H1 (cell line): ENCODE measurements around the gene ZFAND3. TPM values are rescaled to one million over a fixed set of nuclear protein-coding genes. Genes with fewer than 3 reads are reported as not detected.

Experiments
- CTCF ChIA-PET: fragments of 300-600 bp; sonication (Branson Sonifier 250); formaldehyde crosslinking; loops from one replicate; lab custom pipeline; 2021; ENCODE audit not compliant: partially characterized antibody; lab: Charles Lee
- POLR2A ChIA-PET: fragments of 300-600 bp; sonication (Branson Sonifier 250); formaldehyde crosslinking; loops from one replicate; lab custom pipeline; 2021; ENCODE audit warnings: inconsistent platforms; ENCODE audit not compliant: partially characterized antibody; lab: Charles Lee
- DNase-seq, 2 experiments: peaks; one replicate each; pipeline versions ENCODE4 v3.0.0 to v3.0.0-alpha.2; 2010 to 2022; ENCODE audit warnings: low spot score in 2 of 2, low read depth in 1 of 2, mixed read lengths in 1 of 2
- FAIRE-seq: peaks from 2 replicates; lab custom pipeline; 2011; peaks lifted over from hg19 to GRCh38; lab: Jason Lieb, UNC
- H2AFZ ChIP-seq: 2 replicates; pipeline ENCODE4 v1.8.1; 2012; ENCODE audit warnings: low read length, inconsistent platforms
- H2AK5ac ChIP-seq: 2 replicates; pipeline ENCODE4 v1.6.1; 2013; ENCODE audit warnings: low read depth, low read length
- H2BK120ac ChIP-seq: replicated peaks from 2 replicates; pipeline ENCODE3; 2013; ENCODE audit warnings: low read depth, low read length, inconsistent platforms
- H2BK12ac ChIP-seq: 2 replicates; pipeline ENCODE4 v1.6.1; 2013; ENCODE audit warnings: low read depth, low read length
- H2BK15ac ChIP-seq: 2 replicates; pipeline ENCODE4 v1.6.1; 2013; ENCODE audit warnings: low read length
- H2BK20ac ChIP-seq: 2 replicates; pipeline ENCODE4 v1.6.1; 2013; ENCODE audit warnings: low read length
- H2BK5ac ChIP-seq: 2 replicates; pipeline ENCODE4 v1.6.1; 2013; ENCODE audit warnings: low read depth, low read length
- H3K14ac ChIP-seq: 2 replicates; pipeline ENCODE4 v1.6.1; 2013; ENCODE audit warnings: inconsistent platforms; ENCODE audit not compliant: insufficient read length
- H3K18ac ChIP-seq: 2 replicates; pipeline ENCODE4 v1.6.1; 2013; ENCODE audit warnings: low read length; ENCODE audit errors: extremely low read depth
- H3K23ac ChIP-seq: 2 replicates; pipeline ENCODE4 v1.6.1; 2013; ENCODE audit warnings: inconsistent platforms; ENCODE audit not compliant: insufficient read length
- H3K23me2 ChIP-seq: 2 replicates; pipeline ENCODE4 v1.6.1; 2013; ENCODE audit warnings: low read depth, low read length
- H3K27ac ChIP-seq: 2 replicates; pipeline ENCODE4 v1.6.1; 2011; ENCODE audit warnings: low read depth, low read length, inconsistent platforms
- H3K27me3 ChIP-seq, 4 experiments: replicated peaks in 1 of 4; 1 replicate in 1 of 4; 2 replicates in 3 of 4; pipeline versions ENCODE4 v1.6.1 to v1.8.1; 2011 to 2013; ENCODE audit warnings: low read length in 3 of 4, mild to moderate bottlenecking in 3 of 4, inconsistent platforms in 2 of 4, mixed read lengths in 2 of 4, moderate library complexity in 1 of 4; ENCODE audit not compliant: control insufficient read depth in 3 of 4, insufficient read depth in 3 of 4; ENCODE audit errors: extremely low read depth in 1 of 4
- H3K36me3 ChIP-seq, 4 experiments: 2 replicates each; pipeline versions ENCODE4 v1.6.1 to v1.8.1; 2011 to 2013; ENCODE audit warnings: mild to moderate bottlenecking in 4 of 4, low read length in 3 of 4, moderate library complexity in 2 of 4, control low read depth in 1 of 4, inconsistent platforms in 1 of 4; ENCODE audit not compliant: insufficient read depth in 4 of 4, control insufficient read depth in 2 of 4
- H3K4ac ChIP-seq: replicated peaks from 2 replicates; pipeline ENCODE3; 2013; ENCODE audit warnings: low read length, low read depth, mixed read lengths, inconsistent platforms; ENCODE audit not compliant: insufficient read length
- H3K4me1 ChIP-seq, 4 experiments: replicated peaks in 1 of 4; 1 replicate in 1 of 4; 2 replicates in 3 of 4; pipeline versions ENCODE4 v1.6.1 to v1.8.1; 2011 to 2013; ENCODE audit warnings: low read length in 3 of 4, inconsistent platforms in 2 of 4, mixed read lengths in 1 of 4; ENCODE audit not compliant: insufficient read depth in 4 of 4, control insufficient read depth in 3 of 4
- H3K4me2 ChIP-seq, 2 experiments: 2 replicates each; pipeline versions ENCODE4 v1.6.1 to v1.8.1; 2011 to 2013; ENCODE audit warnings: low read depth in 2 of 2, low read length in 2 of 2, control low read depth in 1 of 2, inconsistent platforms in 1 of 2, mild to moderate bottlenecking in 1 of 2; ENCODE audit not compliant: insufficient read depth in 1 of 2
- H3K4me3 ChIP-seq, 4 experiments: fragments of 200-600, 300-600 bp in 1 of 4; sonication (generic), shearing (Covaris generic), sonication (Bioruptor Twin) in 1 of 4; 2 replicates each; pipeline versions ENCODE4 v1.5.1 to v1.8.1; 2011 to 2016; ENCODE audit warnings: low read length in 4 of 4, low read depth in 3 of 4, control low read depth in 2 of 4, inconsistent platforms in 2 of 4, mild to moderate bottlenecking in 2 of 4, mixed read lengths in 1 of 4, moderate library complexity in 1 of 4; ENCODE audit not compliant: insufficient read depth in 2 of 4; ENCODE audit errors: extremely low read depth in 1 of 4
- H3K56ac ChIP-seq: replicated peaks from 2 replicates; pipeline ENCODE3; 2013; ENCODE audit warnings: low read depth, mild to moderate bottlenecking, mixed read lengths, low read length, inconsistent platforms; ENCODE audit not compliant: insufficient read length
- H3K79me1 ChIP-seq: 2 replicates; pipeline ENCODE4 v1.6.1; 2013; ENCODE audit warnings: low read depth, low read length, control low read depth
- H3K79me2 ChIP-seq, 2 experiments: 2 replicates each; pipeline versions ENCODE4 v1.6.1 to v1.8.1; 2012 to 2013; ENCODE audit warnings: low read length in 2 of 2, mild to moderate bottlenecking in 2 of 2, inconsistent platforms in 1 of 2; ENCODE audit not compliant: insufficient read depth in 2 of 2, control insufficient read depth in 1 of 2
- H3K9ac ChIP-seq, 4 experiments: replicated peaks in 1 of 4; 1 replicate in 1 of 4; 2 replicates in 3 of 4; pipeline versions ENCODE4 v1.6.1 to v1.8.1; 2011 to 2013; ENCODE audit warnings: low read depth in 3 of 4, low read length in 3 of 4, control low read depth in 2 of 4, mild to moderate bottlenecking in 2 of 4, moderate library complexity in 2 of 4, inconsistent platforms in 1 of 4; ENCODE audit errors: extremely low read depth in 1 of 4
- H3K9me3 ChIP-seq, 2 experiments: 2 replicates each; pipeline versions ENCODE4 v1.6.1 to v1.8.1; 2012 to 2013; ENCODE audit warnings: mild to moderate bottlenecking in 2 of 2, moderate library complexity in 2 of 2, control low read depth in 1 of 2, inconsistent platforms in 1 of 2, low read depth in 1 of 2, low read length in 1 of 2, mixed read lengths in 1 of 2; ENCODE audit not compliant: insufficient read depth in 2 of 2
- H4K20me1 ChIP-seq, 2 experiments: replicated peaks in 1 of 2; 2 replicates each; pipeline versions ENCODE3 to v1.8.1; 2011 to 2013; ENCODE audit warnings: inconsistent platforms in 2 of 2, low read length in 2 of 2, mild to moderate bottlenecking in 1 of 2; ENCODE audit not compliant: insufficient read depth in 2 of 2, control insufficient read depth in 1 of 2
- H4K5ac ChIP-seq: 2 replicates; pipeline ENCODE4 v1.6.1; 2013; ENCODE audit warnings: low read length, low read depth, mixed read lengths, inconsistent platforms; ENCODE audit not compliant: insufficient read length
- H4K8ac ChIP-seq: 2 replicates; pipeline ENCODE4 v1.8.0; 2013; ENCODE audit warnings: mild to moderate bottlenecking, moderate library complexity, low read length, inconsistent platforms; ENCODE audit not compliant: insufficient read depth; ENCODE audit errors: extremely low read depth
- H4K91ac ChIP-seq: replicated peaks from 2 replicates; pipeline ENCODE3; 2013; ENCODE audit warnings: low read length, mixed read lengths, inconsistent platforms; ENCODE audit not compliant: insufficient read length
- SP4 ChIP-seq: IDR thresholded peaks from 2 replicates; pipeline ENCODE4 v1.6.1; 2012; ENCODE audit warnings: low read length, inconsistent platforms
- WGBS, 2 experiments: shearing (Covaris generic) in 1 of 2; methylation state at CpG; one replicate each; pipeline versions ENCODE4 v1.1.6 to v1.1.7; 2013 to 2015; ENCODE audit warnings: low lambda C conversion rate in 2 of 2, mixed read lengths in 2 of 2, inconsistent platforms in 1 of 2, low coverage in 1 of 2, missing lambda C conversion rate in 1 of 2; ENCODE audit not compliant: insufficient replicate concordance in 2 of 2, insufficient coverage in 1 of 2, insufficient read length in 1 of 2; ENCODE audit errors: extremely low coverage in 1 of 2, missing lambda C conversion rate in 1 of 2; 5-methylcytosine and 5-hydroxymethylcytosine counted together
- polyA plus RNA-seq, 7 experiments: library from polyadenylated mRNA; depleted of rRNA in 3 of 7; stranded (reverse) in 5 of 7; unstranded in 2 of 7; fragments of >200 nt in 5 of 7; fragments of 200-250 nt in 2 of 7; gene quantifications; 1 replicate in 5 of 7; 2 replicates in 1 of 7; 4 replicates in 1 of 7; pipeline versions ENCODE4 v1.2.1 to v1.2.3, GENCODE V29; 2011 to 2013; ENCODE audit warnings: missing spikeins in 2 of 7, mixed read lengths in 2 of 7
- total RNA-seq: library from RNA; stranded (reverse); fragmentation: NEBNext Ultra II Directional; extraction: Animal tissue kit (Norgen Biotek cat#: 25700); gene quantifications from 2 replicates; pipeline ENCODE4 v1.2.1, GENCODE V29; 2021

ZFAND3 gene
- total and polyA plus RNA-seq, 2 of the 8 experiments (the other 6 are each of a cell fraction or from before 2014, with no cell fraction given), result 13.0 to 51.3 TPM

GRCh38 chr6:37868447-37868825 lies 48.9 kb downstream of the ZFAND3 start:
- no peak for FAIRE-seq
- Histone ChIP-seq H3K79me2 (peaks cover 3 to 92% of the 10 kb centered on the region in 2 experiments; a peak in 3 of 4 replicates), H4K91ac (no peak overlapping the region), H3K36me3 (no peaks in the 10 kb centered on the region), H3K4me1 (peaks cover 0 to 6% (median 1%) of the 10 kb centered on the region in 4 experiments; a peak in 4 of 7 replicates), H3K23ac (no peak overlapping the region), H3K23me2 (no peaks in the 10 kb centered on the region), H4K5ac (no peak overlapping the region), H2BK5ac (no peak overlapping the region), H2BK15ac (no peak overlapping the region), H3K14ac (no peak overlapping the region), H4K8ac (no peak overlapping the region), H3K56ac (no peak overlapping the region), H3K18ac (no peak overlapping the region), H3K4me2 (peak overlapping the region; percentile 29 to 46; a peak in 3 of 4 replicates), H2BK120ac (no peak overlapping the region), H3K4ac (no peak overlapping the region), H3K9me3 (no peaks in the 10 kb centered on the region), H3K27ac (no peak overlapping the region), H3K27me3 (no peaks in the 10 kb centered on the region), H2BK12ac (no peak overlapping the region), H3K79me1 (peaks cover 5% of the 10 kb centered on the region; the same call in 1 of the 2 replicates), H3K9ac (no peak overlapping the region), H2BK20ac (no peak overlapping the region), H2AFZ (no peak overlapping the region), H3K4me3 (no peak overlapping the region), H4K20me1 (peaks cover 13 to 22% of the 10 kb centered on the region in 2 experiments), H2AK5ac (no peak overlapping the region)
- no peak for DNase-seq
- POLR2A ChIA-PET, result no interaction called here
- CTCF ChIA-PET, result no interaction called here
- no peak for TF ChIP-seq SP4
- WGBS, 2 experiments, result 86% methylated on average over 4 of the region's 4 CpGs; no CpG with 5 or more reads in 1 of the 2 experiments
